Measurements from ENCODE around the gene PLEKHS1.
"Not testable (repeated sequence)": the region's sequence is repeated elsewhere in the genome, so short reads cannot be mapped to it uniquely, and the experiment has no call there.

Gene PLEKHS1

GRCh38 chr10:113754125-113754524 is 2.6 kb downstream of the PLEKHS1 start:
- DNase-seq, result no peak
- H3K36me3 Mint-ChIP-seq, result no peaks in the 10 kb centered on the region
- H3K9me3 Mint-ChIP-seq, result no peaks in the 10 kb centered on the region
- H3K4me3 Mint-ChIP-seq, result no peak overlapping the region
- H3K4me1 Mint-ChIP-seq, result no peaks in the 10 kb centered on the region
- no peak overlapping the region for H3K27ac Mint-ChIP-seq
- peak; percentile 39 to 57 for ATAC-seq (replicated peaks)
- peaks cover 12 to 17% of the 10 kb centered on the region in 2 donors for H3K27me3 Mint-ChIP-seq

GRCh38 chr10:113754768-113755167 is 3.3 kb downstream of the PLEKHS1 start:
- no peak overlapping the region for H3K4me3 Mint-ChIP-seq
- H3K36me3 Mint-ChIP-seq, result no peaks in the 10 kb centered on the region
- no peak for ATAC-seq (replicated peaks)
- no peak overlapping the region for H3K27ac Mint-ChIP-seq
- H3K4me1 Mint-ChIP-seq, result no peaks in the 10 kb centered on the region
- DNase-seq, result no peak
- peaks cover 12 to 17% of the 10 kb centered on the region in 2 donors for H3K27me3 Mint-ChIP-seq
- H3K9me3 Mint-ChIP-seq, result no peaks in the 10 kb centered on the region

DNA sequence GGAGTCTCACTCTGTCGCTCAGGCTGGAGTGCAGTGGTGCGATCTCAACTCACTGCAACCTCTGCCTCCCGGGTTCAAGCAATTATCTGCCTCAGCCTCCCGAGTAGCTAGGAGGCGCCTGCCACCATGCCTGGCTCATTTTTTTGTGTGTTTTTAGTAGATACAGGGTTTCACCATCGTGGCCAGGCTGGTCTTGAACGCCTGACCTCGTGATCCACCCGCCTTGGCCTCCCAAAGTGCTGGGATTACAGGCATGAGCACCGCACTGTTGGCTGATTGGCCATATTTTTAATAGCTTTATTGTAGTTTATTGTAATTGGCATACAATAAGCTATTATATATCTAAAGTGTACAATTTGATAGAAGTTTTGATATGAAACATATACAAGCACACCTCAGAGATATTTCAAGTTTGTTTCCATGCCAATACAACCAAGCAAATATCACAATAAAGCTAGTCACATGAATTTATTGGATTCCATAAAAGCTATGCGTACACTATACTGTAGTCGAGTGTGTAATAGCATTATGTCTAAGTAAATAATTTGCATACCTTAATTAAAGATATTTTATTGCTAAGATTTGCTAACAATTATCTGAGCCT is 5.6 kb downstream of the PLEKHS1 start:
- Mint-ChIP-seq H3K36me3 (no peaks in the 10 kb centered on the region), H3K27me3 (peaks cover 12 to 17% of the 10 kb centered on the region in 2 donors), H3K27ac (no peak overlapping the region), H3K4me1 (no peaks in the 10 kb centered on the region), H3K9me3 (no peaks in the 10 kb centered on the region), H3K4me3 (no peak overlapping the region)
- ATAC-seq (replicated peaks), result no peak
- DNase-seq, result no peak

- Mint-ChIP-seq H3K4me3 (no peak overlapping the region), H3K4me1 (no peaks in the 10 kb centered on the region), H3K27ac (no peak overlapping the region), H3K36me3 (peaks cover 6 to 7% of the 10 kb centered on the region in 2 donors), H3K27me3 (peaks cover 11 to 12% of the 10 kb centered on the region in 2 donors), H3K9me3 (peaks cover 6 to 8% of the 10 kb centered on the region in 2 donors)
- ATAC-seq (replicated peaks), result no peak
- DNase-seq, result no peak
These were observed 10.6 kb downstream of the PLEKHS1 start for GRCh38 chr10:113762083-113762482.

DNA sequence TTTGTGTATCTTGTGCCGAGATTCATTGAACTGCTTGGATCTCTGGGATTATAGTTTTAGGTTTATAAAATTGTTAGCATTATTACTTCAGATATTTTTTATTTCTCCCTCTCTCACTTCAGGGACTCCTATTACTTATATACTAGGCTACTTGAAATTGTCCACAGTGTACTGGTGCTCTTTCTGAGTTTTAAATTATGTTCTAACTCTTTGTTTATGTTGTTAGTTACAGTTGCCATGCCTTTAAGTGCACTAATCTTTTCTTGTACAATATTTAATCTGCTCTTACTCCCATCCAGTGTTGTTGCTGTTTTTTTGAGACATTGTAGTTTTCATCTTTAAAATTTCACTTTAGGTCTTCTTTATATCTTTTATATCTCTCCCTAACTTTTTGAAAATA is 13.1 kb downstream of the PLEKHS1 start:
- ATAC-seq (replicated peaks) (no peak), DNase-seq (no peak)
- peaks cover 6 to 7% of the 10 kb centered on the region in 2 donors for H3K36me3 Mint-ChIP-seq
- no peak overlapping the region for H3K27ac Mint-ChIP-seq
- peaks cover 20 to 30% of the 10 kb centered on the region in 2 donors for H3K27me3 Mint-ChIP-seq
- H3K9me3 Mint-ChIP-seq, result peaks cover 6 to 8% of the 10 kb centered on the region in 2 donors
- no peak overlapping the region for H3K4me3 Mint-ChIP-seq
- H3K4me1 Mint-ChIP-seq, result no peaks in the 10 kb centered on the region

GRCh38 chr10:113765910-113766309 is 14.4 kb downstream of the PLEKHS1 start:
- Mint-ChIP-seq H3K4me3 (no peak overlapping the region), H3K4me1 (no peaks in the 10 kb centered on the region), H3K27ac (no peak overlapping the region), H3K27me3 (peaks cover 30 to 31% of the 10 kb centered on the region in 2 donors), H3K36me3 (peaks cover 6 to 7% of the 10 kb centered on the region in 2 donors), H3K9me3 (peaks cover 6 to 8% of the 10 kb centered on the region in 2 donors)
- no peak for DNase-seq
- ATAC-seq (replicated peaks), result no peak

- H3K27me3 Mint-ChIP-seq, result peaks cover 31 to 36% of the 10 kb centered on the region in 2 donors
- peaks cover 6 to 8% of the 10 kb centered on the region in 2 donors for H3K9me3 Mint-ChIP-seq
- peaks cover 6 to 7% of the 10 kb centered on the region in 2 donors for H3K36me3 Mint-ChIP-seq
- no peaks in the 10 kb centered on the region for H3K4me1 Mint-ChIP-seq
- ATAC-seq (replicated peaks) (no peak), DNase-seq (no peak)
- no peak overlapping the region for H3K4me3 Mint-ChIP-seq
- H3K27ac Mint-ChIP-seq, result no peak overlapping the region
These were observed 15.7 kb downstream of the PLEKHS1 start for GRCh38 chr10:113767222-113767621.

GRCh38 chr10:113770346-113770745 is 18.9 kb downstream of the PLEKHS1 start:
- ATAC-seq (replicated peaks) (no peak), DNase-seq (no peak)
- no peaks in the 10 kb centered on the region for H3K4me1 Mint-ChIP-seq
- no peaks in the 10 kb centered on the region for H3K36me3 Mint-ChIP-seq
- H3K27ac Mint-ChIP-seq, result no peak overlapping the region
- H3K27me3 Mint-ChIP-seq, result peaks cover 19 to 38% of the 10 kb centered on the region in 2 donors
- no peaks in the 10 kb centered on the region for H3K9me3 Mint-ChIP-seq
- no peak overlapping the region for H3K4me3 Mint-ChIP-seq

DNA sequence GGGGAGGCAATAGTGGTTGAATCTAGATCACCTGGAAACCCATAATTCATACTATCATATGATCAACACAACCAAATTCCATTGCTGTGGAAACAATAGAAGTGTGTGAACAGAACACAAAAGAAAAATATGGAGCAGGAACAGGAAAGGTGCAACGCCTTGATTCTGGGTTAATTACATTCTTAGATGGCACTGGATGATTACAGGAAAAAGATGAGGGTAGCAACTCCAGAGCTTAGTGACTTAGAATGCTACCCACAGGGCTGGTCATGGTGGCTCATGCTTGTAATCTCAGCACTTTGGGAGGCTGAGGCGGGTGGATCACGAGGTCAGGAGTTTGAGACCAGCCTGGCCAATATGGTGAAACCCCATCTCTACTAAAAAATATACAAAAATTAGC is 19.6 kb downstream of the PLEKHS1 start:
- not testable (repeated sequence) for H3K4me1 Mint-ChIP-seq; H3K36me3 Mint-ChIP-seq; H3K4me3 Mint-ChIP-seq; H3K27ac Mint-ChIP-seq; DNase-seq; ATAC-seq (replicated peaks); H3K9me3 Mint-ChIP-seq
- H3K27me3 Mint-ChIP-seq, result peaks cover 25 to 40% of the 10 kb centered on the region in 2 donors

GRCh38 chr10:113775686-113776294 is 24.3 kb downstream of the PLEKHS1 start:
- DNase-seq (no peak), ATAC-seq (replicated peaks) (no peak)
- peaks cover 18 to 32% of the 10 kb centered on the region in 2 donors for H3K27me3 Mint-ChIP-seq
- H3K4me1 Mint-ChIP-seq, result no peaks in the 10 kb centered on the region
- H3K4me3 Mint-ChIP-seq, result no peak overlapping the region
- H3K27ac Mint-ChIP-seq, result no peak overlapping the region
- no peaks in the 10 kb centered on the region for H3K36me3 Mint-ChIP-seq
- H3K9me3 Mint-ChIP-seq, result no peaks in the 10 kb centered on the region

GRCh38 chr10:113776553-113776952 is 25.1 kb downstream of the PLEKHS1 start:
- Mint-ChIP-seq H3K36me3 (peaks cover 0 to 2% of the 10 kb centered on the region in 2 donors), H3K9me3 (no peaks in the 10 kb centered on the region), H3K4me3 (no peak overlapping the region), H3K4me1 (no peaks in the 10 kb centered on the region), H3K27me3 (peaks cover 23 to 32% of the 10 kb centered on the region in 2 donors), H3K27ac (no peak overlapping the region)
- no peak for ATAC-seq (replicated peaks)
- DNase-seq, result no peak

DNA sequence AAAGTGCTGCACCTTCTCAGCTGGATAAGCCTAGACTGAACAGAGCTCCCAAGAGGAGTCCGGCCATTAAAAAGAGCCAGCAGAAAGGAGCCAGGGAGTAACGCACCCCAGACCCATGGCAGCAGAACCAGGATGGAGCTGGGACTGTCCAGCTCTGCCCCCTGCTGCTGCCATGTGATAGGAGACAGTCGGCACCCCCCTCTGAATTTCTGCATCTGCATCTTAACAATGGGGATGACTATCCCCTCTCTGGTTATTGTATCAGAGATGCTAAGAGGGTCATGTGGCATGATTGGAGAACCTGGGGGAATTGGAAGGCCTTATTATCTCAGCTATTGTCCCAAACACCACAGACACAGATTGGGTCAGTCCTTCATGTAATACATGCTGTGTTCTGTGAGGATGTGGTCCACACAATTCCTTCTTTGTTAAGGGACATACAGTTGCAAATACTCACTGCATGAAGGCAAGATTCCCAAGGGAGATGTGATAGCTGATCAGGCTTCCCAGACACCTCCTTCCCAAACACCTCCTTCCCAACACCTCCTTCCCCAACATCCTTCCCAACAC is 29.3 kb downstream of the PLEKHS1 start:
- H3K9me3 Mint-ChIP-seq, result no peaks in the 10 kb centered on the region
- H3K4me1 Mint-ChIP-seq, result peaks cover 0 to 2% of the 10 kb centered on the region in 2 donors
- DNase-seq (no peak), ATAC-seq (replicated peaks) (peak in 1 of 2 donors; percentile 58)
- peaks cover 29 to 32% of the 10 kb centered on the region in 2 donors for H3K27me3 Mint-ChIP-seq
- peaks cover 0 to 2% of the 10 kb centered on the region in 2 donors for H3K36me3 Mint-ChIP-seq
- no peak overlapping the region for H3K27ac Mint-ChIP-seq
- H3K4me3 Mint-ChIP-seq, result no peak overlapping the region

DNA sequence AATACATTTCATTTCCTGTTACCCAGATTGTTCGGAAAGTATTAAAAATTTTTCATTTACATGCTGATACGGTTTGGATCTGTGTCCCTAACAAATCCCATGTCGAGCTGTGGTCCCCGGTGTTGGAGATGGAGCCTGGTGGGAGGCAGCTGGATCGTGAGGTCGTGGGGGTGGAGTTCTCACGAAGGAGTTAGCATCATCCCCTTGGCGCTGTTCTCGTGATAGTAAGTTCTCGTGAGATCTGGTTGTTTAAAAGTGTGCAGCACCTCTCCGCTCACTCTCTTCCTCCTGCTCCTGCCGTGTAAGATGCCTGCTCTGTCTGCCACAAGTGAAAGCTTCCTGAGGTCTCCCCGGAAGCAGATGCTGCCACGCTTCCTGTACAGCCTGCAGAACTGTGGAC is 30.9 kb downstream of the PLEKHS1 start:
- no peak for DNase-seq
- peaks cover 27 to 30% of the 10 kb centered on the region in 2 donors for H3K27me3 Mint-ChIP-seq
- H3K9me3 Mint-ChIP-seq, result no peaks in the 10 kb centered on the region
- H3K4me3 Mint-ChIP-seq, result no peak overlapping the region
- peaks cover 0 to 2% of the 10 kb centered on the region in 2 donors for H3K4me1 Mint-ChIP-seq
- ATAC-seq (replicated peaks), result no peak
- no peak overlapping the region for H3K27ac Mint-ChIP-seq
- H3K36me3 Mint-ChIP-seq, result peaks cover 0 to 2% of the 10 kb centered on the region in 2 donors

DNA sequence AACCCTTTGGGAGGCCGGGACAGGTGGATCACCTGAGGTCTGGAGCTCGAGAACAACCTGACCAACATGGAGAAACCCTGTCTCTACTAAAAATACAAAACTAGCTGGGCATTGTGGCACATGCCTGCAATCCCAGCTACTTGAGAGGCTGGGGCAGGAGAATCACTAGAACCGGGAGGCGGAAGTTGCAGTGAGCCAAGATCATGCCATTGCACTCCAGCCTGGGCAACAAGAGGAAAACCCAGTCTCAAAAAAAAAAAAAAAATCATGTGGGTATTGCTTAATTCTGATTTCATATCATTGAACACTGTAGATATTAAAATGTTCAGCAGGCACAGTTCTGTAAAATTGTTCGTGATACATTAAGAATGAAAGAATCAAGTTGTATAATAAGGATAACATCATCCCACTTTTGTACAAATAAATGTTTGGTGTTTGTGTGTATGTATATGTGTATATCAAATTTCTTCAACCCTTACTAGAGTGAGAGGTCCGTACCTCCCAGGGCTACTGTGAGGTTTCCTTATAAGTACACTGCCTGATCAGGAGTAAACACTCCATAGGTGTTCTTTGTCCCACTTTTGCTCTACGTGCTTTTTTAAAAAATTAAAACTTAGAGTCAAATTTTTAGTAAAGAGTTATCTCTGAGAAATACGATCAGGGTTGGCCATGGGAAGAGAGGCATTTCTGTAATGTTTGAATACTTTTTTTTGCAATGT is 31.7 kb downstream of the PLEKHS1 start:
- no peaks in the 10 kb centered on the region for H3K9me3 Mint-ChIP-seq
- no peak overlapping the region for H3K27ac Mint-ChIP-seq
- peaks cover 0 to 2% of the 10 kb centered on the region in 2 donors for H3K36me3 Mint-ChIP-seq
- H3K4me1 Mint-ChIP-seq, result peaks cover 0 to 2% of the 10 kb centered on the region in 2 donors
- ATAC-seq (replicated peaks), result no peak
- no peak for DNase-seq
- peaks cover 30 to 34% of the 10 kb centered on the region in 2 donors for H3K27me3 Mint-ChIP-seq
- H3K4me3 Mint-ChIP-seq, result no peak overlapping the region

Data from stimulated activated naive B cell treated with anti-CD40 and anti-IgM and Interleukin-4, amounts not matched to agents 10 μg/mL and 1 μg/mL and 100 μg/mL, for 72 hours (primary cell).